Coronary artery (tissue), 2 donors: ENCODE results near the gene CPLX1.

Experiments
- DNase-seq: peaks from one replicate; pipeline ENCODE4 v3.0.0-alpha.2; 2017; ENCODE audit warnings: low spot score
- H3K27ac ChIP-seq, 2 donors: fragments of 200-600 bp; sonication (generic); one replicate each; pipeline ENCODE4 v1.5.1; 2016 to 2019
- H3K4me3 ChIP-seq: fragments of 200-600 bp; sonication (generic); 2 replicates; pipeline ENCODE4 v1.5.1; 2016; ENCODE audit warnings: mild to moderate bottlenecking, moderate library complexity
- TF ChIP-seq, protein P1 (sequence below): fragments of 200-600 bp; sonication (generic); IDR thresholded peaks from one replicate; pipeline ENCODE4 v1.5.1; 2019; ENCODE audit warnings: antibody characterized with exemption

CPLX1 gene

DNA sequence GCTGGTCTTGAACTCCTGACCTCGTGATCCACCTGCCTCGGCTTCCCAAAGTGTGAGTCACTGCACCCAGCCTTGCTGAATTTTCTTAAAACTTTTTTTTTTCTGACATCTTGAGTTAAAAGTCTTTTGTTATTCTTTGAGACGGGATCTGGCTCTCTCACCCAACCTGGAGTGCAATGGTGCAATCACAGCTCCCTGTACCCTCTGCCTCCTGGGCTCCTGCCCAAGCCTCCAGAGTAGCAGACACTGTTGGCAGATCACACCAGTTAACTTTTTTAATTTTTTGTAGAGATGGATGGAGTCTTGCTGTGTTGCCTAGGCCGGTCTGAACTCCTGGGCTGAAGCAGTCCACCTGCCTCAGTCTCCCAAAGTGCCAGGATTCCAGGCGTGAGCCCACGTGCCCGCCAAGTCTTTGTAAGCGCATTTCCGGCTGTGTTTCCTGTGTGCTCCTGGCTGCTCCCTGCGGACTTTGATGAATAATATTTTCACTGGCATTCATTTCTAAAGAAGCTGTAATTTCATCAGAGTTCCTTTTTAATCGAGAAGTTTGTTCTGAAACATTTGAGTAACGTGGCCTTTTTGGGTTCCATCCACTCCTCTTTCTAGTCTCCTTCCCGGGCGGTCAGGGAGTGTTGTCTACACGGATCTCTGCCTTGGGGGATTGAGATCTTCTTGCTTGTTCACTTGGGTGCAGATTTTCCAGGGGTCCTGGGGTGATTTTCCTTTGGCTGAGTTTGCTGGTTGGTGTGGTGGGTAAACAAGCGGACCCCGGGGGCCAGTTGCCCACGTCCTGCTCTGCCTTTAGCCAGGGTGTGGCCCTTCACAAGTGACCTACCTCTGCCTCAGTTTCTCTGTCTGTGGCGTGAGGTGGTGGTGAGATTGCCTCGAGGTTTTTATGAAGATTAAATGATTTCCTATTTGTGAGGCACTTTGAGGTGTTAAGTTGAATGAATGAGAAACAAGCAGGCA, 75.9 kb downstream of the CPLX1 start:
- TF ChIP-seq, protein P1, sequence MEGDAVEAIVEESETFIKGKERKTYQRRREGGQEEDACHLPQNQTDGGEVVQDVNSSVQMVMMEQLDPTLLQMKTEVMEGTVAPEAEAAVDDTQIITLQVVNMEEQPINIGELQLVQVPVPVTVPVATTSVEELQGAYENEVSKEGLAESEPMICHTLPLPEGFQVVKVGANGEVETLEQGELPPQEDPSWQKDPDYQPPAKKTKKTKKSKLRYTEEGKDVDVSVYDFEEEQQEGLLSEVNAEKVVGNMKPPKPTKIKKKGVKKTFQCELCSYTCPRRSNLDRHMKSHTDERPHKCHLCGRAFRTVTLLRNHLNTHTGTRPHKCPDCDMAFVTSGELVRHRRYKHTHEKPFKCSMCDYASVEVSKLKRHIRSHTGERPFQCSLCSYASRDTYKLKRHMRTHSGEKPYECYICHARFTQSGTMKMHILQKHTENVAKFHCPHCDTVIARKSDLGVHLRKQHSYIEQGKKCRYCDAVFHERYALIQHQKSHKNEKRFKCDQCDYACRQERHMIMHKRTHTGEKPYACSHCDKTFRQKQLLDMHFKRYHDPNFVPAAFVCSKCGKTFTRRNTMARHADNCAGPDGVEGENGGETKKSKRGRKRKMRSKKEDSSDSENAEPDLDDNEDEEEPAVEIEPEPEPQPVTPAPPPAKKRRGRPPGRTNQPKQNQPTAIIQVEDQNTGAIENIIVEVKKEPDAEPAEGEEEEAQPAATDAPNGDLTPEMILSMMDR: no peak
- peak overlapping the region in 1 of 2 donors; percentile 15 for H3K27ac ChIP-seq
- DNase-seq: no peak
- H3K4me3 ChIP-seq: no peak overlapping the region

DNA sequence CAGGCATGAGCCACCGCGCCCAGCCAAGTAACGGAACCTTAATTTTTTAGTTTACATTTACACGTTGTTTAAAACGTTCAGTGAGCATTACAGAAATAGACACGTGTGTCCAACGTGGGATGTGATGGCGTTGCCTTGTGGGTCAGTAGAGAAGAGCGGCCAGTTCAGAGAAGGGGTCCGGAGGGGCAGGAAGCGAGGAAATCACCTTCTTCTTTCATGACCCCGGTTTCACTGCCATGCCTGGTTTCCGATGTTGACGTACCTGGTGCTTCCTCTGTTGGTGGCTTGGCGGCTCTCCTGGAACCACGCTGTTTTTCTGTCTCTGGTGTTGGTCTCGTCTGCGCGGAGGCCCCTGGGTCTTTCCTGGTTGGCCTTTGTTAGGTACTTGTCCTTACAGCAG, 77.5 kb downstream of the CPLX1 start:
- no peak overlapping the region for H3K27ac ChIP-seq
- no peak for DNase-seq
- H3K4me3 ChIP-seq: no peak overlapping the region

DNA sequence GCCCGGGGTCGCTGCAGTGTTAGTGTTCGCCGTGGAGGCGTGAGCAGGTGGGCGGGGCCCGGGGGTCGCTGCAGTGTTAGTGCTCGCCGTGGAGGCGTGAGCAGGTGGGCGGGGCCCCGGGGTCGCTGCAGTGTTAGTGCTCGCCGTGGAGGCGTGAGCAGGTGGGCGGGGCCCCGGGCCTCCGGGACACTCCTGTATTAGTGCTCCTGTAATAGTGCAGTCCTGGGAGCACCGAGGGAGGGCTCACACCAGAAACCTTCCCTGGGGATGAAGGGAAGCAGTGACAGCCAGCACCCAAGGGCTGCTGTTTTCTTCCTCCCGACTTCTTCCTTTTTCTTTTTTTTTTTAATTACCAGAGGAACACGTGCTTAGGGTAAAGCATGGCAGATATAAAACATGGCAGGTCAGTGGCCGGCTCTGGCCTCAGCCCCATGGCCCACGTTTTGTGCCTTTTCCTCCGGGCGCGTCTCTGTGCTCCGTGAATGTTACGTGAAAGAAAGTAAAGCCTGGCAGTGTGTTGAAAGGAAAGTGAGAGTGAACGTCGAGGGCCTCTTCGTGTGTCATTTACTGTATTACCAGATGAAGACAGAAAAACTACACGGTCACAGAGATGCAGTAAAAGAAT, 78.3 kb downstream of the CPLX1 start:
- H3K27ac ChIP-seq: no peak overlapping the region
- TF ChIP-seq, protein P1: no peak
- DNase-seq: no peak
- no peak overlapping the region for H3K4me3 ChIP-seq

More for the DNA sequence above, 77.5 kb downstream of the CPLX1 start:
- TF ChIP-seq, protein P1: no peak

DNA sequence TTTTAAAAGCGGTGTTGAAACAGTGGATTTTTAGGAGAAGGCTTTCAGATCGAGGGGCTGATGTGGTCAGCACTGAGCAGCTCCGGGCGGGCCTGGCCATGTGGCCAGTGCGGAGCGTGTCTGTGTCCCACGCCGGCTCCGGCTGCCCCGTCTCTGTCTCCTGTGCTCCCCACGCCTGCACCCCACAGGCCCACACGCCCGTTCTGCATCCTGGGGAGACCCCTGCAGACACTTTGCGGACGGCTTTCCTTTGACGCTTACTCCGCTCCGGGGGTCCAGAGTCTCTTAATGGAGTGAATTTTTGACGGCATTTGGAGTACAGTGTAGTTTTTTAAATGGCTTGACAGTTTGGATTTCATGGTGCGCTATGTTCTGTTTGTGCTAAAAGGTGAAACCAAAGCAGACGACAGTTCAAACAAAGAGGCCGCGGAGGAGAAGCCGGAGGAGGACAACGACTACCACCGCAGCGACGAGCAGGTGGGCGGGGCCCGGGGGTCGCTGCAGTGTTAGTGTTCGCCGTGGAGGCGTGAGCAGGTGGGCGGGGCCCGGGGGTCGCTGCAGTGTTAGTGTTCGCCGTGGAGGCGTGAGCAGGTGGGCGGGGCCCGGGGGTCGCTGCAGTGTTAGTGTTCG, 81.6 kb downstream of the CPLX1 start:
- no peak for DNase-seq
- TF ChIP-seq, protein P1: no peak
- Histone ChIP-seq H3K27ac (no peak overlapping the region), H3K4me3 (no peak overlapping the region)

DNA sequence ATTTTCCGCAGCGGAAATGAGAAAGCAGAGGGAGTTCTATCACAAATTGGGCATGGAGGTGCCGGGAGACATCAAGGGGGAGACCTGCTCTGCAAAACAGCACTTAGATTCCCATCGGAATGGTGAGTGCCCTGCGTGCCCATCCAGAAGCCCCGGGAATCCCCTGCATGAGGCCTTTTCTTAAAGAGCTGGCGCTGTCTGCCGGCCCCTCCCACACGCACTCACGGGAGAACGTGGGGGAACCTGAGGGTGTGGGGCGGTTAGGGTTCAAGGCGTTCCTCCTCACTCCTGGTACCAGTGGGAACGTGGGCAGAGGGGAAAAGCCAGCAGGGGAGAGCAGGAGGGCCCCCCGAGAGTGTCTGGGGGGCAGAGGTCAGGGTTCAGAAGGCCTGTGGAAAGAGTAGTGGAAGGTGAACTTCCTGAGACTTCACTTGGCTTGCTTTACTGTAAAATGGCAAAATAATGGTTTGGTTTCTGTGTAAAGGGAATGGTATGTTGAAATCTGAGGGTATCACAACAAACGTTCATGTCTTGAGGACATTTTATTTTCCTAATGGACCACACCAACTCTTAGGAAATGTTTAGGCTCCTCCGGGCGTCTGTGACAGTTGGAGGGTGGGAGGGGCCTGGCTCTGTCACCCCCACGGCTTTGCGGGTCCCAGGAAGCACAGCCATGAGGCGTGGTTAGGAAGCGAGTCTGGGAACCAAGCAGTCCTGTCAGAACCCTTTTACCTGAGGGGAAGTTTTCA, 82.3 kb downstream of the CPLX1 start:
- DNase-seq: no peak
- TF ChIP-seq, protein P1: no peak
- Histone ChIP-seq H3K27ac (no peak overlapping the region), H3K4me3 (no peak overlapping the region)

DNA sequence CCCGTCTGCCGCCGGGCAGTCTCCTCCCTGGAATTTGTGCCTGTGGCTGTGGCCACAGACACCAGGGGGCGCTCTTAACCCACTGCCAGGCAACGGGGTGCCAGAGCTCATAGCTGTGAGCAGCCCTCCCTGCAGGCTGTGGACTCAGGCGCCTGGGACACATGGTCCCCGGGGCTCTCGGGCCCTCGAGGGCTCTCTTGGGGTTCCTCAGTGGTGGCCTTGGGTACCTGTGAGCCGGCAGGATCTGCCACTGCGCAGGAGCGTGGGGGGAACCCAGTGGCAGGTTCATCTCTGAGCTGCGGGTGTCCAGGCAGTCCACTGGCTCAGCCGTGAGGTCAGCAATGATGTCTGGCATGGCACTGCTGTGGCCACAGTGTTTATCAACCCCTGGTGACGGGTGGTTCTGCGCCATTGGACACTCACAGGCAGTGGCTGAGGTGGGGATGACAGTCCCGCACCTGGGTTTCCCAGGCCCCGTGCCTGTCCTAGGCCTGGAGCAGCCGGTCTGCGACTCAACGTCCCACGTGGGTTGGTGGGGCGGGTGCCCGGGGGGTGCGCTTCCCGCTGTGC, 83.1 kb downstream of the CPLX1 start:
- no peak overlapping the region for H3K4me3 ChIP-seq
- no peak overlapping the region for H3K27ac ChIP-seq
- TF ChIP-seq, protein P1: peak; percentile 31
- DNase-seq: no peak
